Esophagus squamous epithelium (tissue), 5 donors: ENCODE data around the gene AFF4. TPM values are rescaled to one million over a fixed set of nuclear protein-coding genes. Genes with fewer than 3 reads are reported as not detected.
"Not testable (repeated sequence)": the region's sequence is repeated elsewhere in the genome, so short reads cannot be mapped to it uniquely, and the experiment has no call there.

ENCODE experiments used
- DNase-seq: peaks from one replicate; lab custom pipeline; 2025; lab: John Stamatoyannopoulos, UW
- H3K27ac ChIP-seq, 4 donors: fragments of 200-600 bp; sonication (generic); one replicate each; pipeline ENCODE4 v1.5.1; 2016 to 2019; ENCODE audit warnings: mild to moderate bottlenecking in 1 of 4
- H3K27me3 ChIP-seq, 4 donors: fragments of 200-600 bp; sonication (generic); 1 replicate in 3 of 4; 2 replicates in 1 of 4; pipeline versions ENCODE4 v1.5.1 to v1.6.0; 2017 to 2021; ENCODE audit warnings: antibody characterized with exemption in 1 of 4
- H3K36me3 ChIP-seq, 3 donors: fragments of 200-600 bp; sonication (generic); one replicate each; pipeline ENCODE4 v1.5.1; 2016 to 2019
- H3K4me1 ChIP-seq, 3 donors: fragments of 200-600 bp; sonication (generic); one replicate each; pipeline ENCODE4 v1.5.1; 2017 to 2019
- H3K4me3 ChIP-seq, 4 donors: fragments of 200-600 bp; sonication (generic); 1 replicate in 3 of 4; 2 replicates in 1 of 4; pipeline ENCODE4 v1.5.1; 2016 to 2019; ENCODE audit warnings: mild to moderate bottlenecking in 2 of 4, moderate library complexity in 1 of 4
- H3K9me3 ChIP-seq, 3 donors: fragments of 200-600 bp; sonication (generic); one replicate each; pipeline ENCODE4 v1.5.1; 2016 to 2019
- POLR2A ChIP-seq, 4 donors: fragments of 450-650 bp; IDR thresholded peaks; one replicate each; pipeline ENCODE4 v1.6.1; 2017; ENCODE audit warnings: antibody characterized with exemption in 4 of 4, mild to moderate bottlenecking in 4 of 4, moderate library complexity in 3 of 4
- WGBS, 2 donors: methylation state at CpG; one replicate each; pipeline ENCODE4 v1.1.5; 2018; 5-methylcytosine and 5-hydroxymethylcytosine counted together
- intact Hi-C: fragments of 100-400 bp; cut with DNase I; formaldehyde crosslinking; loops from one replicate; pipeline ENCODE4 v1.15.0; 2022
- total RNA-seq, 4 donors: library from RNA; depleted of rRNA; stranded (reverse); fragments of >200 nt; gene quantifications; one replicate each; pipeline ENCODE4 v1.1.0, GENCODE V29; 2016
- TF ChIP-seq, protein P1 (sequence below), 6 experiments: fragments of 450-650 bp in 4 of 6; fragments of 200-600 bp in 2 of 6; sonication (generic) in 2 of 6; IDR thresholded peaks; one replicate each; pipeline ENCODE4 v1.5.1; 2016 to 2019; ENCODE audit warnings: antibody characterized with exemption in 6 of 6, mild to moderate bottlenecking in 4 of 6, moderate library complexity in 4 of 6
- donor health status: DM: yes; HTN: yes; CAD: no.

AFF4 gene
- total RNA-seq, 4 donors from 2014 or later: 35.1 to 69.2 (median 64.0) TPM

- 85 to 96% methylated on average over 4 of the region's 4 CpGs for WGBS, 2 donors
- Histone ChIP-seq H3K4me3 (no peak overlapping the region), H3K4me1 (peaks cover 7 to 25% (median 14%) of the 10 kb centered on the region in 3 donors), H3K36me3 (no peaks in the 10 kb centered on the region), H3K27me3 (no peaks in the 10 kb centered on the region), H3K27ac (no peak overlapping the region), H3K9me3 (no peaks in the 10 kb centered on the region)
- TF ChIP-seq, protein P1, sequence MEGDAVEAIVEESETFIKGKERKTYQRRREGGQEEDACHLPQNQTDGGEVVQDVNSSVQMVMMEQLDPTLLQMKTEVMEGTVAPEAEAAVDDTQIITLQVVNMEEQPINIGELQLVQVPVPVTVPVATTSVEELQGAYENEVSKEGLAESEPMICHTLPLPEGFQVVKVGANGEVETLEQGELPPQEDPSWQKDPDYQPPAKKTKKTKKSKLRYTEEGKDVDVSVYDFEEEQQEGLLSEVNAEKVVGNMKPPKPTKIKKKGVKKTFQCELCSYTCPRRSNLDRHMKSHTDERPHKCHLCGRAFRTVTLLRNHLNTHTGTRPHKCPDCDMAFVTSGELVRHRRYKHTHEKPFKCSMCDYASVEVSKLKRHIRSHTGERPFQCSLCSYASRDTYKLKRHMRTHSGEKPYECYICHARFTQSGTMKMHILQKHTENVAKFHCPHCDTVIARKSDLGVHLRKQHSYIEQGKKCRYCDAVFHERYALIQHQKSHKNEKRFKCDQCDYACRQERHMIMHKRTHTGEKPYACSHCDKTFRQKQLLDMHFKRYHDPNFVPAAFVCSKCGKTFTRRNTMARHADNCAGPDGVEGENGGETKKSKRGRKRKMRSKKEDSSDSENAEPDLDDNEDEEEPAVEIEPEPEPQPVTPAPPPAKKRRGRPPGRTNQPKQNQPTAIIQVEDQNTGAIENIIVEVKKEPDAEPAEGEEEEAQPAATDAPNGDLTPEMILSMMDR (IDR thresholded peaks at IDR 0.05): no peak
- intact Hi-C loops: loop anchor here (10.0 kb wide), 1 partner anchor 90 kb away; the partner anchor contains the start of gene HSPA4
- no peak for DNase-seq
Measured at GRCh38 chr5:132965120-132965519, 1.7 kb upstream of the AFF4 start.

DNA sequence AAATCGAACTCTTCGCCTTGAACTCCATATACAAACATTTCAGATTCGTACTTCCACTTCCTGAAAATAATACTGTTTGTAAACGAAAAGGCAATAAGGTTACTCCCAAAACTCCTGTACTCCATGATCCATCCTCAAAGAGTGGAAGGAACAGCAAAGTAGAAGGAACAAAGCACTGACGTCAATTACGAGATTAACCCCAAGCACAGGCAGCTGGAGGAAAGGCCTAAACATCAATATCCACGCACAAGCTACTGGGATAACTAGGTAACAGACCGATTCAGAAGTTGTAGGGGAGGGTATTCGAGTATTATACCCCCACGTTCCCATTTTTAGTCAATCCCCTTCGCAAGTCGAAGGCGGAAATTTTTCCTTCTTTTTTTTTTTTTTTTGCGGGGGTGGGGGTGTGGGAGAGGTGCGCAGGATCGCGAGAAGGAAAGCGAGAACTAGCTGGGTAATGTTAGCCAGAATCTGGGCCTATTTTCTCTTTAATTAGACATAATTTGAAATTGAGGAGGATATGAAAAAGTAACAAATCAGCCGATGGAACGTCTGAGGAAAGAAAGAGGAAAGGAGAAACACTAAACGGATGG lies 909 bp downstream of the AFF4 start:
- WGBS, 2 donors: 0% methylated on average over 21 of the region's 21 CpGs
- peak overlapping the region; percentile 81 to 99 (median 90) for H3K4me3 ChIP-seq
- TF ChIP-seq, protein P1 (IDR thresholded peaks at IDR 0.05): no peak
- TF ChIP-seq POLR2A (IDR thresholded peaks at IDR 0.05): peak in 1 of 4 donors; percentile 46
- intact Hi-C loops: loop anchor here (10.0 kb wide), 1 partner anchor 92 kb away; the partner anchor contains the start of gene HSPA4
- DNase-seq: no peak
- no peaks in the 10 kb centered on the region for H3K36me3 ChIP-seq
- H3K4me1 ChIP-seq: peaks cover 7 to 47% (median 17%) of the 10 kb centered on the region in 3 donors
- H3K27ac ChIP-seq: peak overlapping the region; percentile 99 to 100 (median 100)
- H3K27me3 ChIP-seq: no peaks in the 10 kb centered on the region
- H3K9me3 ChIP-seq: no peaks in the 10 kb centered on the region

GRCh38 chr5:132961887-132962286 lies 1.5 kb downstream of the AFF4 start:
- no peak for DNase-seq
- no peak for TF ChIP-seq POLR2A (IDR thresholded peaks at IDR 0.05)
- TF ChIP-seq, protein P1 (IDR thresholded peaks at IDR 0.05): no peak
- peaks cover 7 to 53% (median 17%) of the 10 kb centered on the region in 3 donors for H3K4me1 ChIP-seq
- peak overlapping the region; percentile 81 to 99 (median 90) for H3K4me3 ChIP-seq
- H3K27ac ChIP-seq: peak overlapping the region; percentile 99 to 100 (median 100)
- intact Hi-C loops: loop anchor here (10.0 kb wide), 1 partner anchor 93 kb away; the partner anchor contains the start of gene HSPA4
- H3K27me3 ChIP-seq: no peaks in the 10 kb centered on the region
- WGBS, 2 donors: 12% methylated on average over 5 of the region's 5 CpGs
- no peaks in the 10 kb centered on the region for H3K9me3 ChIP-seq
- H3K36me3 ChIP-seq: no peaks in the 10 kb centered on the region

- Histone ChIP-seq H3K4me3 (peak overlapping the region; percentile 81 to 99 (median 90)), H3K27ac (peak overlapping the region; percentile 9 to 100 (median 99)), H3K4me1 (peaks cover 7 to 59% (median 17%) of the 10 kb centered on the region in 3 donors)
- H3K9me3 ChIP-seq, DNase-seq, H3K36me3 ChIP-seq, H3K27me3 ChIP-seq: not testable (repeated sequence)
- intact Hi-C loops: loop anchor here (10.0 kb wide), 1 partner anchor 94 kb away; the partner anchor contains the start of gene HSPA4
- 44 to 75% methylated on average over 4 to 11 of the region's 11 CpGs for WGBS, 2 donors
Measured at GRCh38 chr5:132961123-132961815, 2.2 kb downstream of the AFF4 start.

DNA sequence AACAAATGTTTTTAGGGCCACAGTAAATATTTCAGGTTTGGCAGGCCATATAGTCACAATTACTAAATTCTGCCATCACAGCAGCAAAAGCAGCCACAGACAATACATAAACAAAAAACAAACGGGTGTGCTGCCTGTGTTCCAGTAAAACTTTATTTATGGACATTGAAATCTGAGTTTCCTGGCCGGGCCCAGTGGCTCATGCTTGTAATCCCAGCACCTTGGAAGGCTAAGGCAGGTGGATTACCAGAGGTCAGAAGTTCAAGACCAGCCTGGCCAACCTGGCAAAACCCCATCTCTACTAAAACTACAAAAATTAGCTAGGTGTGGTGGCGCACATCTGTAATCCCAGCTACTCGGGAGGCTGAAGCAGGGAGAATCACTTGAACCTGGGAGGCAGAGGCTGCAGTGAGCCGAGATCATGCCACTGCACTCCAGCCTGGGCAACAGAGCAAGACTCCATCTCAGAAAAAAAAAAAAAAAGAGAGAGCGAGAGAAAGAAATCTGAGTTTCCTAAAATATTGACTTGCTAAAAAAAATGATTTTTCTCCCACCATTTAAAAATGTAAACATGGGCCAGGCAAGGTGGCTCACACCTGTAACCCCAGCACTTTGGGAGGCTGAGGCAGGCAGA lies 7.2 kb downstream of the AFF4 start:
- DNase-seq, H3K27me3 ChIP-seq, H3K4me3 ChIP-seq, H3K27ac ChIP-seq, intact Hi-C loops, H3K9me3 ChIP-seq: not testable (repeated sequence)
- peaks cover 0 to 24% (median 5%) of the 10 kb centered on the region in 3 donors for H3K36me3 ChIP-seq
- WGBS, 2 donors: 70 to 73% methylated on average over 6 of the region's 6 CpGs
- peaks cover 13 to 82% (median 28%) of the 10 kb centered on the region in 3 donors for H3K4me1 ChIP-seq
